Nephron (organoid): ENCODE measurements around the gene IKBKG.
"Not testable (repeated sequence)": the region's sequence is repeated elsewhere in the genome, so short reads cannot be mapped to it uniquely, and the experiment has no call there.

Experiments
- H3K27ac Mint-ChIP-seq, 3 experiments: 2 replicates each; pipeline ENCODE4 v1.8.0; 2020; ENCODE audit warnings: mixed read lengths in 3 of 3, mild to moderate bottlenecking in 2 of 3, moderate library complexity in 1 of 3
- H3K27me3 Mint-ChIP-seq: 2 replicates; pipeline ENCODE4 v1.8.0; 2021; ENCODE audit warnings: low read depth, mild to moderate bottlenecking, moderate library complexity, mixed read lengths
- H3K36me3 Mint-ChIP-seq: 2 replicates; pipeline ENCODE4 v1.8.0; 2020; ENCODE audit warnings: low read depth, mixed read lengths
- H3K4me1 Mint-ChIP-seq: 2 replicates; pipeline ENCODE4 v1.8.0; 2020; ENCODE audit warnings: mixed read lengths
- H3K4me3 Mint-ChIP-seq, 3 experiments: 2 replicates each; pipeline ENCODE4 v1.8.0; 2020; ENCODE audit warnings: mild to moderate bottlenecking in 3 of 3, mixed read lengths in 3 of 3, moderate library complexity in 2 of 3
- H3K9me3 Mint-ChIP-seq: 2 replicates; pipeline ENCODE4 v1.8.0; 2020; ENCODE audit warnings: mixed read lengths
- TF ChIP-seq, protein P1 (sequence below), 3 experiments: fragments of 200-600 bp; sonication (generic); IDR thresholded peaks; one replicate each; pipeline ENCODE4 v1.5.0; 2021; ENCODE audit warnings: antibody characterized with exemption in 3 of 3; ENCODE audit not compliant: unreplicated experiment in 3 of 3

The IKBKG gene

DNA sequence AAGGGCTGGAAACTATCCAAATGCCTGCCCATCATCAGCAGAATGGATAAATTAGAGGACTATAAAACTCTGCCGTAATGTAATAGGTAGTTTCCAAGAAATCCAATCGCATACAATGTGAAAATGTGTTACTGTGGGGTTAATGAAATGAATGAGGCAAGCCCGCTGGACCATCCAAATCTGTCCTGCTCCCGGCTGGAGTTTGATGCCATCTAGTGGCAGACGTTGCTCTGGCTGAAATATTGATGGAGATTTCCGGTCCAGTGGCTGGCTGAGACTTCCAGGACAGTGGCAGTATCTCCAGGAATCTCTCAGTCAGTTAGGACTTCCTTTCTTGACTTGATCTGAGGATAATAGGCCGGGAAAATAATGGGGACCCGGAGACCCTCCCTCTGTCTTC, 35.6 kb downstream of the IKBKG start:
- H3K9me3 Mint-ChIP-seq, H3K4me3 Mint-ChIP-seq, H3K36me3 Mint-ChIP-seq, H3K4me1 Mint-ChIP-seq, H3K27ac Mint-ChIP-seq, H3K27me3 Mint-ChIP-seq: not testable (repeated sequence)

DNA sequence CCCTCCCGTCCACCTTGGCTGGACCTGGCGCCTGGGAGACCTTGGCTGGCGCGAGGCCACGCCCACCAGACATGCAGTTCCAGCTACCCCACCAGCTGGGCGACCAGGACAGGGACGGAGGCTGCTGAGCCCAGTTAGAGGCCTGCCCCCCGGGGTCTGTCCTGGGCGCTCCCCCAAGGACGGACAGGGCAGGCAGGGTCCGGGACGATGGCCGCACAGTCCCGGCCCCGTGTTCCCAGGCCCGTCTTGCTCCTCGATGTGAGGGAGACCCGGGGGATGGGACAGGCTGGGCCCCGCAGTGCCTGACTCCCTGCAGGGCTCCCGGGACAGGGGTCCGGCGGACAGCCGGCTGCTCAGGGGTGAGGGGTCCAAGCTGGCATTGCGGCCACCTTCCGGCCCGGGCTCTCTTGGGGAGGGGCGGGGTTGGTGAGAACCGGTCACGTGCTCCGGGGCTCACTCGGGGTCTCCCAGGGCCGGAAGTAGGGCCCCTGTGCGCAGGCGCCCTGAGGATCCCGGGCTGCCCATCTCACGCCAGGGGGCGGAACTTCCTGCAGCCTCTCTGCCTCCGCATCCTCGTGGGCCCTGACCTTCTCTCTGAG, 37.3 kb downstream of the IKBKG start, which contains the start of gene CTAG1A:
Gene CTAG1A (plus strand): TSS at position 549 of the 599 bp plus-strand sequence. CDS start 74 bp downstream, outside the sequence.
- not testable (repeated sequence) for H3K27me3 Mint-ChIP-seq, H3K4me1 Mint-ChIP-seq, H3K36me3 Mint-ChIP-seq, H3K27ac Mint-ChIP-seq, H3K9me3 Mint-ChIP-seq, H3K4me3 Mint-ChIP-seq

DNA sequence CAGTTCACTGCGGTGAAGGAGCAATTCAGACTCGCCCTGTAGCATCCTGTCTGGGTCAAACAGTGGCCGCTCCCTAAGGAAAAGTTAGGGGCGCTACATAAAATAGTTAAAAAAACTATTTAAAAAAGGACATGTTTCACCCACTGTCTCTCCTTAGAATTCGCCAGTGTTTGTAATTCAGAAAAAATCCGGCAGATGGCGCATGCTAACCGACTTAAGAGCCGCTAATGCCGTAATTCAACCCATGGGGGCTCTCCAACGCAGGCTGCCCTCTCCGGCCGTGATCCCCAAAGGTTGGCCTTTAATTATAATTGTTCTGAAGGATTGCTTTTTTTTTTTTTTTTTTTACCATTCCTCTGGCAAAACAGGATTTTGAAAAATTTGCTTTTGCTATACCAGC, 43.0 kb downstream of the IKBKG start:
- H3K9me3 Mint-ChIP-seq = peaks cover 16% of the 10 kb centered on the region
- H3K27ac Mint-ChIP-seq, H3K4me3 Mint-ChIP-seq, H3K4me1 Mint-ChIP-seq, H3K27me3 Mint-ChIP-seq, H3K36me3 Mint-ChIP-seq: not testable (repeated sequence)

DNA sequence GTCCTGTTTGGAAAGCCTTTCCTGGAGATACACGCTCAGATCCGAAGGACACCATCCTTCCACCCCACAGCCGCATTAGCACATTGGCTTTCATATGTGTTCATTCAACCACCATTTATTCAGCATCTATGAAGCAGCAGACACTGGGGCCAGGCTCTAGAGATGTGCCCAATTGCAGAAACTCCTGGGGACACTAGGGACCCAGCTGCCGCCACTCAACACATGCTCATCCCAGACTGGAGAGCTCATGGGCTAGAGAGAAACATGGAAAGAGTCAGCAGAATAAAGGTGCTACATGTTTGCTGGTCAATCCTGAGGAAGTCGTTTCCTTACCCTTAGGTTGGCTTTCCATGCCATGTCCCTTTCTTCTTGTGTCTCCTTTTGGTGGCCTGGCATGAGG, 45.1 kb downstream of the IKBKG start:
- H3K27me3 Mint-ChIP-seq = no peaks in the 10 kb centered on the region
- no peak overlapping the region for H3K27ac Mint-ChIP-seq
- no peaks in the 10 kb centered on the region for H3K4me1 Mint-ChIP-seq
- peaks cover 22% of the 10 kb centered on the region for H3K9me3 Mint-ChIP-seq
- TF ChIP-seq, protein P1, sequence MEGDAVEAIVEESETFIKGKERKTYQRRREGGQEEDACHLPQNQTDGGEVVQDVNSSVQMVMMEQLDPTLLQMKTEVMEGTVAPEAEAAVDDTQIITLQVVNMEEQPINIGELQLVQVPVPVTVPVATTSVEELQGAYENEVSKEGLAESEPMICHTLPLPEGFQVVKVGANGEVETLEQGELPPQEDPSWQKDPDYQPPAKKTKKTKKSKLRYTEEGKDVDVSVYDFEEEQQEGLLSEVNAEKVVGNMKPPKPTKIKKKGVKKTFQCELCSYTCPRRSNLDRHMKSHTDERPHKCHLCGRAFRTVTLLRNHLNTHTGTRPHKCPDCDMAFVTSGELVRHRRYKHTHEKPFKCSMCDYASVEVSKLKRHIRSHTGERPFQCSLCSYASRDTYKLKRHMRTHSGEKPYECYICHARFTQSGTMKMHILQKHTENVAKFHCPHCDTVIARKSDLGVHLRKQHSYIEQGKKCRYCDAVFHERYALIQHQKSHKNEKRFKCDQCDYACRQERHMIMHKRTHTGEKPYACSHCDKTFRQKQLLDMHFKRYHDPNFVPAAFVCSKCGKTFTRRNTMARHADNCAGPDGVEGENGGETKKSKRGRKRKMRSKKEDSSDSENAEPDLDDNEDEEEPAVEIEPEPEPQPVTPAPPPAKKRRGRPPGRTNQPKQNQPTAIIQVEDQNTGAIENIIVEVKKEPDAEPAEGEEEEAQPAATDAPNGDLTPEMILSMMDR (IDR thresholded peaks at IDR 0.05; ENCODE audit: unreplicated experiment in 3 of 3) = no peak
- H3K36me3 Mint-ChIP-seq = no peaks in the 10 kb centered on the region
- H3K4me3 Mint-ChIP-seq = no peak overlapping the region

DNA sequence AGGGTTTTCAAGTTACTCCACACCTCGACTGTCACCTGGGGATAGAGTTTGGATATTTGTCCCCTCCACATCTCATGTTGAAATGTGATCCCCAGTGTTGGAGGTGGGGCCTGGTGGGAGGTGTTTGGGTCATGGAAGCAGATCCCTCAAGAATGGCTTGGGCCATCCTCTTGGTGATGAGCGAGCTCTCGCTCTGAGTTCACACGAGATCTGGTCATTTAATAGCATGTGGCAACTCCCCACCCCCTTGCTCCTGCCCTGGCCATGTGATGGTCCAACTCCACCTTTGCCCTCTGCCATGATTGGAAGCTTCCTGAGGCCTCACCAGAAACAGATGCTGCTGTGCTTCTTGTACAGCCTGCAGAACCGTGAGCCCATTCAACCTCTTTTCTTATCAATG, 45.8 kb downstream of the IKBKG start:
- Mint-ChIP-seq H3K27me3 (no peaks in the 10 kb centered on the region), H3K4me1 (no peaks in the 10 kb centered on the region), H3K27ac (no peak overlapping the region), H3K36me3 (no peaks in the 10 kb centered on the region), H3K4me3 (no peak overlapping the region), H3K9me3 (peaks cover 28% of the 10 kb centered on the region)
- TF ChIP-seq, protein P1 (IDR thresholded peaks at IDR 0.05; ENCODE audit: unreplicated experiment in 3 of 3) = no peak

DNA sequence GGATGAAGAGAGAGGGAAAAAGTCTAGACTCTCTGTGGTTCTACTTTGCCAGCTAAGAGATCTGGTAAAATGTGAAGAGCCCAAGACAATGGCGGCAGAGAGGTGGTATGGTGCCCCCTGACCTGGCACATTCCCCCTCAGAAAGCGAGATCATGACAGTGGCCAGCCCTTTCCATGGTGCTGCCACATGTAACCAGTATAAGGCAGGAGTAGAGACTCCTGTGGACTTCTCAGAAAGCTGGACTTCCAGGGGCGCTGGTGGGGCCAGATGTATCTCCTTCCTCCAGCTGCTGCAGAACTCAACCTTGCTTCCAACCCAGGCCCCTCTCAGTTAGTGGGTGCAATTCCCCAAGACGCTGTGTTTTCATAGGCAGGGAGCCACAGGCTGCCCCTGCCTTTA, 47.1 kb downstream of the IKBKG start:
- no peaks in the 10 kb centered on the region for H3K4me1 Mint-ChIP-seq
- no peak overlapping the region for H3K4me3 Mint-ChIP-seq
- H3K27ac Mint-ChIP-seq = no peak overlapping the region

DNA sequence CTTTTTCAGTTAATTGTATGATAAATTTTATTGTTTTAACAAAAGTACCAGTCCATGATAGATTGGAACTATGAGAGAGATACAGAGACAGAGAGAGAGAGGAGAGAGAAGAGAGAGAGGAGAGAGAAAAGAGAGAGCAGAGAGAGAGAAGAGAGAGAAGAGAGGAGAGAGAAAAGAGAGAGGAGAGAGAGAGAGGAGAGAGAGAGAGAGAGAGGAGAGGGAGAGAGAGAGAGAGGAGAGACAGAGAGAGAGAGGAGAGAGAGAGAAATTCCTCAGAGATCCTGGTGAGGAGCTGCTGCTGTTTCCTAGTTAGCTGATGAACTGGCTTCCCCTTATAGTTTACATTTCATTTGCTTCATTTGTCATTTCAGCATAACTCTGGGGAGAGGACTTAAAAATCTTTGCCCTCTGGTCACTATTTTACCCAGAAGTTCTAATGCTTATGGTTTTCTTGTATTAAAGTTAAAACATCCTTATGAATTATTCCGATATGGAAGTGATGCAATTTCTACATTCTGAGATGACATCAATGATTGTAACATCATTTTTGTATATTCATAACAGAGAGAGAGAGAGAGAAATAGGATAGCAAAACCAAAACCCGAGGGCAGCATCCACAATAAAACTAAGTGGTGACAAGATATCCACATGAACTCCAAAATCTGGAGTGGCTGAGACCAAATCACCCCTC, 48.3 kb downstream of the IKBKG start:
- H3K4me1 Mint-ChIP-seq = no peaks in the 10 kb centered on the region
- H3K36me3 Mint-ChIP-seq = no peaks in the 10 kb centered on the region
- peaks cover 39% of the 10 kb centered on the region for H3K9me3 Mint-ChIP-seq
- TF ChIP-seq, protein P1 (IDR thresholded peaks at IDR 0.05; ENCODE audit: unreplicated experiment in 3 of 3) = no peak
- H3K27ac Mint-ChIP-seq = no peak overlapping the region
- no peaks in the 10 kb centered on the region for H3K27me3 Mint-ChIP-seq
- H3K4me3 Mint-ChIP-seq = no peak overlapping the region

More for the DNA sequence above, 47.1 kb downstream of the IKBKG start:
- H3K9me3 Mint-ChIP-seq = peaks cover 35% of the 10 kb centered on the region
- no peaks in the 10 kb centered on the region for H3K36me3 Mint-ChIP-seq
- H3K27me3 Mint-ChIP-seq = no peaks in the 10 kb centered on the region
- TF ChIP-seq, protein P1 (IDR thresholded peaks at IDR 0.05; ENCODE audit: unreplicated experiment in 3 of 3) = no peak
